ENCODE measurements around the gene ACER2.
"Not testable (repeated sequence)": the region's sequence is repeated elsewhere in the genome, so short reads cannot be mapped to it uniquely, and the experiment has no call there.

Gene ACER2

GRCh38 chr9:19409401-19410194 is 789 bp downstream of the ACER2 start:
- peak; percentile 13 for DNase-seq (ENCODE audit: low spot score)

GRCh38 chr9:19410195-19410503 is 1.3 kb downstream of the ACER2 start:
- DNase-seq (ENCODE audit: low spot score), result no peak

- no peak for DNase-seq (ENCODE audit: low spot score)
These were observed 1.8 kb downstream of the ACER2 start for GRCh38 chr9:19410594-19410993.

GRCh38 chr9:19411316-19411715 is 2.5 kb downstream of the ACER2 start:
- DNase-seq (ENCODE audit: low spot score), result no peak

GRCh38 chr9:19413456-19413855 is 4.6 kb downstream of the ACER2 start:
- DNase-seq (ENCODE audit: low spot score), result not testable (repeated sequence)

- DNase-seq (ENCODE audit: low spot score), result no peak
These were observed 7.3 kb downstream of the ACER2 start for GRCh38 chr9:19416143-19416542.

- no peak for DNase-seq (ENCODE audit: low spot score)
These were observed 12.1 kb downstream of the ACER2 start for GRCh38 chr9:19420877-19421276.

GRCh38 chr9:19423163-19423562 is 14.4 kb downstream of the ACER2 start:
- no peak for DNase-seq (ENCODE audit: low spot score)

- DNase-seq (ENCODE audit: low spot score), result no peak
These were observed 15.5 kb downstream of the ACER2 start for GRCh38 chr9:19424176-19424779.

- DNase-seq (ENCODE audit: low spot score), result no peak
These were observed 20.8 kb downstream of the ACER2 start for GRCh38 chr9:19429595-19429994.

- no peak for DNase-seq (ENCODE audit: low spot score)
These were observed 21.5 kb downstream of the ACER2 start for GRCh38 chr9:19430201-19430760.

- no peak for DNase-seq (ENCODE audit: low spot score)
These were observed 22.8 kb downstream of the ACER2 start for GRCh38 chr9:19431361-19432171.

- no peak for DNase-seq (ENCODE audit: low spot score)
These were observed 23.7 kb downstream of the ACER2 start for GRCh38 chr9:19432473-19432872.

- DNase-seq (ENCODE audit: low spot score), result not testable (repeated sequence)
These were observed 24.9 kb downstream of the ACER2 start for GRCh38 chr9:19433729-19434128.

- no peak for DNase-seq (ENCODE audit: low spot score)
These were observed 31.6 kb downstream of the ACER2 start for GRCh38 chr9:19440376-19440775.

GRCh38 chr9:19440823-19441580 is 32.2 kb downstream of the ACER2 start:
- DNase-seq (ENCODE audit: low spot score), result no peak

GRCh38 chr9:19441730-19442129 is 32.9 kb downstream of the ACER2 start:
- DNase-seq (ENCODE audit: low spot score), result no peak

- no peak for DNase-seq (ENCODE audit: low spot score)
These were observed 33.4 kb downstream of the ACER2 start for GRCh38 chr9:19442240-19442639.

GRCh38 chr9:19445452-19445851 is 36.6 kb downstream of the ACER2 start:
- DNase-seq (ENCODE audit: low spot score), result no peak

GRCh38 chr9:19446361-19446861 is 37.6 kb downstream of the ACER2 start:
- no peak for DNase-seq (ENCODE audit: low spot score)

- DNase-seq (ENCODE audit: low spot score), result no peak
These were observed 42.7 kb downstream of the ACER2 start for GRCh38 chr9:19451240-19452087.

Data from hematopoietic multipotent progenitor cell treated with erythropoietin and hydrocortisone succinate and interleukin-3 and kit ligand, for 17 days (in vitro differentiated cells).